HG02678 (cell line): ENCODE results near the gene MBD6.
"Not testable (repeated sequence)": the region's sequence is repeated elsewhere in the genome, so short reads cannot be mapped to it uniquely, and the experiment has no call there.

ENCODE experiments used
- ATAC-seq: cut with Tn5 transposase; IDR thresholded peaks from one replicate; pipeline ENCODE4 v1.9.1; 2021; ENCODE audit warnings: mild to moderate bottlenecking, moderate library complexity; ENCODE audit not compliant: unreplicated experiment

MBD6 gene

GRCh38 chr12:57546438-57547287, 24.0 kb downstream of the MBD6 start, which contains the start of gene DCTN2:
Gene DCTN2, minus strand, starts transcription at chr12:57547192. Its CDS starts 129 bp downstream, at chr12:57547063.
- peak; percentile 98 for ATAC-seq

- no peak for ATAC-seq
These were observed 24.8 kb downstream of the MBD6 start for GRCh38 chr12:57547288-57548012.

- no peak for ATAC-seq
These were observed 25.3 kb downstream of the MBD6 start for GRCh38 chr12:57548013-57548315.

GRCh38 chr12:57548488-57548887, 25.9 kb downstream of the MBD6 start:
- no peak for ATAC-seq

GRCh38 chr12:57549203-57549908, 26.7 kb downstream of the MBD6 start:
- ATAC-seq, result no peak

- ATAC-seq, result no peak
These were observed 27.5 kb downstream of the MBD6 start, which contains the start of gene KIF5A for GRCh38 chr12:57549909-57550640. Gene KIF5A, plus strand, starts transcription at chr12:57550044. Its CDS starts 228 bp downstream, at chr12:57550272.

GRCh38 chr12:57550641-57551549, 28.3 kb downstream of the MBD6 start:
- no peak for ATAC-seq

GRCh38 chr12:57551637-57552305, 29.1 kb downstream of the MBD6 start:
- ATAC-seq, result no peak

- ATAC-seq, result no peak
These were observed 29.7 kb downstream of the MBD6 start for GRCh38 chr12:57552306-57552651.

GRCh38 chr12:57552835-57553313, 30.2 kb downstream of the MBD6 start:
- ATAC-seq, result no peak

GRCh38 chr12:57553343-57554202, 30.9 kb downstream of the MBD6 start:
- no peak for ATAC-seq

GRCh38 chr12:57554453-57554852, 31.8 kb downstream of the MBD6 start:
- ATAC-seq, result no peak

GRCh38 chr12:57554897-57555296, 32.3 kb downstream of the MBD6 start:
- ATAC-seq, result no peak

- ATAC-seq, result no peak
These were observed 36.2 kb downstream of the MBD6 start for GRCh38 chr12:57558864-57559263.

GRCh38 chr12:57560516-57560915, 37.9 kb downstream of the MBD6 start:
- no peak for ATAC-seq

GRCh38 chr12:57561117-57561516, 38.5 kb downstream of the MBD6 start:
- not testable (repeated sequence) for ATAC-seq

GRCh38 chr12:57563358-57563757, 40.7 kb downstream of the MBD6 start:
- ATAC-seq, result no peak

- ATAC-seq, result no peak
These were observed 41.6 kb downstream of the MBD6 start for GRCh38 chr12:57564178-57564740.
